MM.1S (cell line): Measurements from ENCODE around the gene MGST3.

Source experiments
- DNase-seq: peaks from one replicate; pipeline ENCODE4 v3.0.0-alpha.2; 2015
- H2AFZ ChIP-seq: fragments of 300-600 bp; sonication (generic); 2 replicates; pipeline ENCODE4 v1.6.0; 2016; ENCODE audit warnings: antibody characterized with exemption, low read length
- H3F3A ChIP-seq: fragments of 300-600 bp; sonication (generic); 2 replicates; pipeline ENCODE4 v1.6.1; 2016; ENCODE audit warnings: mild to moderate bottlenecking, antibody characterized with exemption, low read length, moderate library complexity, mixed read lengths; ENCODE audit not compliant: insufficient read depth
- H3K27ac ChIP-seq: fragments of 300-600 bp; sonication (generic); 2 replicates; pipeline ENCODE4 v1.5.1; 2016; ENCODE audit warnings: mild to moderate bottlenecking, low read length
- H3K27me3 ChIP-seq: fragments of 300-600 bp; sonication (generic); replicated peaks from 2 replicates; pipeline ENCODE4 v1.6.0; 2016; ENCODE audit warnings: low read length; ENCODE audit not compliant: insufficient read depth
- H3K36me3 ChIP-seq: fragments of 300-600 bp; sonication (generic); replicated peaks from 2 replicates; pipeline ENCODE4 v1.6.1; 2016; ENCODE audit warnings: mild to moderate bottlenecking, low read length, mixed read lengths; ENCODE audit not compliant: insufficient read depth
- H3K4me1 ChIP-seq: fragments of 300-600 bp; sonication (generic); 2 replicates; pipeline ENCODE4 v1.6.1; 2016; ENCODE audit warnings: low read length, mixed read lengths
- H3K4me2 ChIP-seq: fragments of 300-600 bp; sonication (generic); 2 replicates; pipeline ENCODE4 v1.6.0; 2016; ENCODE audit warnings: low read depth, low read length
- H3K4me3 ChIP-seq: fragments of 300-600 bp; sonication (generic); 2 replicates; pipeline ENCODE4 v1.5.1; 2016; ENCODE audit warnings: low read length, mixed read lengths
- H3K79me2 ChIP-seq: fragments of 300-600 bp; sonication (generic); 2 replicates; pipeline ENCODE4 v1.6.1; 2016; ENCODE audit warnings: mixed run types, low read length, mixed read lengths
- H3K9ac ChIP-seq: fragments of 300-600 bp; sonication (generic); 2 replicates; pipeline ENCODE4 v1.6.1; 2016; ENCODE audit warnings: low read length, mixed read lengths
- H3K9me2 ChIP-seq: fragments of 300-600 bp; sonication (generic); replicated peaks from 2 replicates; pipeline ENCODE4 v1.6.1; 2016; ENCODE audit warnings: mild to moderate bottlenecking, low read length, mixed read lengths; ENCODE audit not compliant: insufficient read depth
- H3K9me3 ChIP-seq: fragments of 300-600 bp; sonication (generic); replicated peaks from 2 replicates; pipeline ENCODE4 v1.6.1; 2016; ENCODE audit warnings: mild to moderate bottlenecking, low read length, mixed read lengths; ENCODE audit not compliant: insufficient read depth
- H4K20me1 ChIP-seq: fragments of 300-600 bp; sonication (generic); 2 replicates; pipeline ENCODE4 v1.6.1; 2016; ENCODE audit warnings: mild to moderate bottlenecking, low read length, moderate library complexity, mixed read lengths; ENCODE audit not compliant: insufficient read depth
- CTCF ChIP-seq: fragments of 300-600 bp; sonication (generic); IDR thresholded peaks from 2 replicates; pipeline ENCODE4 v1.5.1; 2016; ENCODE audit warnings: antibody characterized with exemption, low read length, mixed read lengths
- EZH2 ChIP-seq: fragments of 300-600 bp; sonication (generic); optimal IDR thresholded peaks from 2 replicates; pipeline ENCODE3; 2017; ENCODE audit warnings: low read depth, mild to moderate bottlenecking, antibody characterized with exemption, low read length, mixed read lengths
- EZH2phosphoT487 ChIP-seq: fragments of 300-600 bp; sonication (generic); IDR thresholded peaks from 2 replicates; pipeline ENCODE4 v1.6.1; 2018; ENCODE audit warnings: antibody characterized with exemption, low read length

The MGST3 gene

GRCh38 chr1:165623624-165624023 is 7.4 kb upstream of the MGST3 start:
- no peak overlapping the region for H3K4me2 ChIP-seq

GRCh38 chr1:165624441-165624840 is 6.6 kb upstream of the MGST3 start:
- H3K27me3 ChIP-seq, result no peaks in the 10 kb centered on the region
- H2AFZ ChIP-seq, result no peak overlapping the region
- no peaks in the 10 kb centered on the region for H3K9me2 ChIP-seq
- H3K4me2 ChIP-seq, result no peak overlapping the region
- no peak overlapping the region for H3K4me3 ChIP-seq
- H4K20me1 ChIP-seq, result no peaks in the 10 kb centered on the region
- no peaks in the 10 kb centered on the region for H3K9me3 ChIP-seq
- no peaks in the 10 kb centered on the region for H3K79me2 ChIP-seq
- H3K9ac ChIP-seq, result no peak overlapping the region
- H3K27ac ChIP-seq, result no peak overlapping the region
- no peaks in the 10 kb centered on the region for H3F3A ChIP-seq
- TF ChIP-seq CTCF (no peak), EZH2 (no peak), EZH2phosphoT487 (no peak)
- H3K4me1 ChIP-seq, result no peaks in the 10 kb centered on the region
- no peaks in the 10 kb centered on the region for H3K36me3 ChIP-seq
- DNase-seq, result no peak

More at GRCh38 chr1:165623624-165624023, 7.4 kb upstream of the MGST3 start:
- H2AFZ ChIP-seq, result no peak overlapping the region
- H4K20me1 ChIP-seq, result no peaks in the 10 kb centered on the region
- no peak overlapping the region for H3K27ac ChIP-seq
- H3K9me2 ChIP-seq, result no peaks in the 10 kb centered on the region
- no peak for DNase-seq
- H3K4me3 ChIP-seq, result no peak overlapping the region
- H3K36me3 ChIP-seq, result no peaks in the 10 kb centered on the region
- H3K27me3 ChIP-seq, result no peaks in the 10 kb centered on the region
- H3K9me3 ChIP-seq, result no peaks in the 10 kb centered on the region
- H3K79me2 ChIP-seq, result no peaks in the 10 kb centered on the region
- H3K4me1 ChIP-seq, result no peaks in the 10 kb centered on the region
- H3K9ac ChIP-seq, result no peak overlapping the region
- TF ChIP-seq EZH2phosphoT487 (no peak), CTCF (no peak), EZH2 (no peak)
- H3F3A ChIP-seq, result no peaks in the 10 kb centered on the region

- Histone ChIP-seq H3K27me3 (no peaks in the 10 kb centered on the region), H3F3A (peaks cover 21% of the 10 kb centered on the region), H3K4me2 (no peak overlapping the region), H3K9me3 (no peaks in the 10 kb centered on the region), H2AFZ (no peak overlapping the region), H3K79me2 (peaks cover 13% of the 10 kb centered on the region), H3K4me1 (peaks cover 5% of the 10 kb centered on the region), H3K9ac (no peak overlapping the region), H4K20me1 (no peaks in the 10 kb centered on the region), H3K9me2 (no peaks in the 10 kb centered on the region), H3K27ac (no peak overlapping the region), H3K4me3 (no peak overlapping the region), H3K36me3 (no peaks in the 10 kb centered on the region)
- TF ChIP-seq CTCF (no peak), EZH2 (no peak), EZH2phosphoT487 (no peak)
- no peak for DNase-seq
Measured at GRCh38 chr1:165628147-165628822, 2.7 kb upstream of the MGST3 start.
